ENCODE data around the gene E2F3.
"Not testable (repeated sequence)": the region's sequence is repeated elsewhere in the genome, so short reads cannot be mapped to it uniquely, and the experiment has no call there.

The E2F3 gene

GRCh38 chr6:20433929-20434328 lies 32.2 kb downstream of the E2F3 start:
- DNase-seq (ENCODE audit: low spot score), result no peak

GRCh38 chr6:20434766-20435165 lies 33.1 kb downstream of the E2F3 start:
- no peak for DNase-seq (ENCODE audit: low spot score)

DNA sequence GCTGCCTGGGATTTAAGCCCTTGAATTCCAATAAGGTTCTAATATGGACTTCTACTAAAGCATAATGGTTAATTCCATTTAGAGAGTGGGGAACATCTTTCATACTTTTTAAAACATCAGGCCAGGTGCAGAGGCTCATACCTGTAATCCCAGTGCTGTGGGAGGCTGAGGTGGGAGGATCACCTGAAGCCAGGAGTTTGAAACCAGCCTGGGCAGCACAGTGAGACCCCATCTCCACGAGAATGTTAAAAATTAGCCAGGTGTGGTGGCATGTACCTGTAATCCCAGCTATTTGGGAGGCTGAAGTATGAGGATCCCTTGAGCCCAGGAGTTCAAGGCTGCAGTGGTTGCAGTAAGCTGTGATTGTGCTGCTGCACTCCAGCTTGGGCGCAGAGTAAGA lies 35.0 kb downstream of the E2F3 start:
- DNase-seq (ENCODE audit: low spot score), result no peak

DNA sequence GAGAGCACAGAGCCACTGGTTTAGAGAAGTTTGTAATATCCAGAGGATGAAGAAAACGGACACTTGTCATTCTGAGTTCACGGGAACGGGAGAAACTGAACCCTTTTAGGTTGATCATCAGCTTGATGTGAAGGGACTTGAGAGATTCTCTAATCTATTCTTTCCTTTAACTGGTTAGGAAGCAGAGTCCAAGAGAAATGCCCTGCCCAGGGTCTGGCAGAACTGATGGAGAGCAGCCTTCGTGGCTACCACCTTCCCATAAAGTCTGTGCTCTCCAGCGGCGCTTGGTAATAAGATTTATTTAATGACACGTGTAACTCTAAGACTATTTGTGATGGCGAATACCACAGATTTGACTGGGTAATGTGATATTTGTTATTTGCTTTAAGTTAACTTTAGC lies 36.0 kb downstream of the E2F3 start:
- DNase-seq (ENCODE audit: low spot score), result no peak

DNA sequence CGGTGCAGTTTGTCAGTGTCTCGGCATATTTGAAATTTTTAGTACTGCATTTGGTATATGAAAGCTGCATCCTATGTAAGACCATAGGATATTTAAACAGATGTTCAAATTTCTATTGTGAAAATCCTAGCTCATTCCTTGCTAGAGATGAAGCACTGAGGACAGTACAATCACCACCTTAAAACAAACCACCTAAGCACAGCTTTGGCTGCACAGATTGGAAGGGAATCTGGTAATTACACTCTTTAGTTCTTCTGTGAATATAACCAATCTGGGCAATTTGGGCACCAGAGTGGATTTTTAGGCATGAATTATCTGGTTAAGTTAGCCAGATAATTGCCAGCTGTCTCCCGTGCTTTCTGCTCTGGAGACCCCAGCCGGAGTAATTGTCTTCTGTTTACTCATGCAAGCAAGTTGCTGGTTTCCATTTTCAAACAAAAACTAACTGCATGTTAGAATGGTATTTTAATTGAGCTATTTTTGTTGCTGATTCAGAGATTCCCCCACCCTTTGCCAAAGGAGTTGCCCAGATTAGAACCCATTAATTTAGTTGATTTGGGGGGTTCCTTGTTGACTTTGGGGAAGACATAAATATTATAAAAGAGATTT lies 36.9 kb downstream of the E2F3 start:
- DNase-seq (ENCODE audit: low spot score), result no peak

- no peak for DNase-seq (ENCODE audit: low spot score)
Observed at GRCh38 chr6:20439558-20439957, 37.9 kb downstream of the E2F3 start.

DNA sequence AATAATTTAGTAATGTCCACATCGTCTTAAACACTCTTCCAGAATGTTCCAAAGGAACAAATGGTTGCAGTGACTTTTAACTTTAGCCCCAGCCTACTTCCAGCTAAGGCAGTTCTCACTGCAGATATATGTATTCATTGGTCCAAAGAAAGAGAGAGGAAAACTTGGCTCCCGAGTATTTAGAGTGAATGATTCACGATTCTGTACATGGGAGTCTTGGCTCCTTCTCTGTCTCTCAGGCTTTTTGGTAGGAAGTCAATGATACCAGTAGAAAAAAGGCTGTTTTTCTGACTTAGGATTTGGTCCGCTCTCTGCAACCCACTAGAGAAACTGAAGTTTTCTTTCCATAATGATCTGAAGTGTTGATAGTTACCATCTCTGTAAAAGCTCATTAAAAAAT lies 38.6 kb downstream of the E2F3 start:
- no peak for DNase-seq (ENCODE audit: low spot score)

DNA sequence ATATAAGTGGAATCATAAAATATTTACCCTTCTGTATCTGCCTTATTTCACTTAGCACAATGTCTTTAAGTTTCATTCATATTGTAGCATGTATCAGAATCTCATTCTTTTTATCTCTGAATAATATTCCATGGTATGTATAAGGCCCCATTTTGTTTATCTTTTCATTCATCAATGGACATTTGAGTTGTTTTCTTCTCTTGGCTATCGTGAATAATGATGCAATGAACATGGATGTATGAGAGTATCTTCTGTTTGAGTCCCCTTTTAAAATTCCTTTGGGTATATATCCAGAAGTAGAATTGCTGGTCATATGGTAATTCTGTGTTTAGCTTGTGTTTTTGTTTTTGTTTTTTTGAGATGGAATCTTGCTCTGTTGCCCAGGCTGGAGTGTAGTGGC lies 39.6 kb downstream of the E2F3 start:
- no peak for DNase-seq (ENCODE audit: low spot score)

DNA sequence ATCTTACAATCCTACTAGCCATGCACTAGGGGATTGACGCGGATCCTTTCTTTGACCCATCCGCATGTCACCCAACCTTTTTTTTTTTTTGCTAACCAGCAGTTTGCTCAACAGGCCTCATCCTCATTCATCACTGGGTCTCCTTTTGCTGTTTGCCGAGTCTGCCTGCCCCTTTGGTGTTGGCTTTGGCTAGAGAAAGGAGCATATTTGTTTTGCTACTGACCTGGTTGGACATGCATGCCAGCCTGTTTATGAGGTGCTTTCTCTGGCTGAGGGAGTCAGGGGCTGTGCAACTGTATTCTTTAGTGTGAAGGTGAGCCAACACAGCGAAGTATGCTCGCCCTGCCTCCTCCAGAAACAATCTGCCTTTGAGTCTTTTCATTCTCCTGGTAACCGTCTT lies 40.2 kb downstream of the E2F3 start:
- no peak for DNase-seq (ENCODE audit: low spot score)

DNA sequence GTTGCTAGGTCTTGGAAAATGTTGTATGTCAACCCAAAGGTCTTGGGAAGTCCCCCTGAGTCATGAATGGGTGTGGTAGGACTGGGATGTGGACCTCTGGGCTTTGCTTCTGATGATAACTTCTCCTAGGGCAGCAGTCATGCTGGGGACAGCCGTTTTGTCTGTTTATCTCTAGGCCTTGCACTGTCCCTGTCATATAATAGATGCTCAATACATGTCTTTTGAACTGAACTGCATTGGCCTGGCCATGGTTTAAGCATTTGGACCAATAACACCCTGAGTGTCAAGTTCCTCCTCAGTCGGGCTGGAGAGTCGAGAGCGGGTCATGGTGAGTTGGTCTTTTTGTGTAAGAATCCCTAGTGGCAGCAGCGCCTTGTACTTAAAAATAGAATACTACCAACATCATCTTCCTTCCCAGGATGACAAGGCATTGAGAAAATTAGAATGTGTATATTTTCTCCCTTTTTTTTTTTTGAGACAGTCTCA lies 43.1 kb downstream of the E2F3 start:
- DNase-seq (ENCODE audit: low spot score), result no peak

GRCh38 chr6:20447157-20447556 lies 45.5 kb downstream of the E2F3 start:
- no peak for DNase-seq (ENCODE audit: low spot score)

GRCh38 chr6:20447581-20448132 lies 46.0 kb downstream of the E2F3 start:
- no peak for DNase-seq (ENCODE audit: low spot score)

DNA sequence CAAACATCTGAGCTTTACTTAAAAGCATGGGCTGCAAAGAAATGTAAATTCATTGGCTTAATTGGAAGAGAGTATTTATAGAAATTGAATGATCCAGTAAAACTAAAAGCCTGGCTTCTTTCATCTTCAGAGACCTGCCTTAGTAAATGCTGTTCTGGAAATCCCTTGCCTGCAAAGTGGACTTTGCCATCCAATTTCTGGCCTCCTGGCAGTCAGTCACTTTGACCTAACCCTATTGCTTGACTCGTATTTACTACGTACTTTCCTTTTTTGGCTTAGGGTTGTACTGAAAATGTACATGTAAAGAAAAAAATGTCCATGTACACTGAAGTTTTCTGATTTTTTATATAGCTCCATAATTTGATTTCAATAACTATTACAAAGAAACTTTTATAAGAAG lies 47.1 kb downstream of the E2F3 start:
- no peak for DNase-seq (ENCODE audit: low spot score)

DNA sequence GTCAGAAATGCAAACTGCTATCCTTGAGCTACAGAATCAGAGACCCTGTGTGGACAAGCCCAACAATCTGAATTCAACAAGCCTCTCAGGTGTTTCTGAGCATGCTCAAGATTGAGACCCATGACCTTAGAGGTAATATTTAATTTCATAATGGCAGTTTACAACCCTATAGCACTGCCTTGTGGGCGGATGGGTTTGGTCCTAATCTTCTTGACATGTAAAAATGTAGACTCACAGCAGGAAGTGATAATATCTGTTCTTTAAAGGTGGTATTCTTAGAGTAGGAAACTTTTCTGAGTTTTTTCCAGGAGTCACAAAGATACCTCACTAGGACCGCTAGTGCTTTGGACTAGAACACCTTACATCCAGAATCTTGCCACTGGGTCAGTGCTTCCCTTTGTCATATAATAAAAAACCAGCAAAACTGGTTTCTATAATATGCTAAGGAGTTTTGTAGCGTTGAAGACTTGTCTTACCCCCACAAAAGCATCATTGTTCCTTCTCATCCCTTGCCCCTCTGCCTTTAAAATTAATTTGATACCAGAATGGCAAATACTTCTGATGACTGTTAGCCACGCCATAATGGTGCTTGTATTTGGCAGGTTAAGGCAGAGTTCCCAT lies 52.6 kb downstream of the E2F3 start:
- no peak for DNase-seq (ENCODE audit: low spot score)

GRCh38 chr6:20455251-20455940 lies 53.7 kb downstream of the E2F3 start:
- DNase-seq (ENCODE audit: low spot score), result peak; percentile 9

GRCh38 chr6:20458027-20458894 lies 56.6 kb downstream of the E2F3 start:
- no peak for DNase-seq (ENCODE audit: low spot score)

- no peak for DNase-seq (ENCODE audit: low spot score)
Observed at GRCh38 chr6:20459682-20460081, 58.0 kb downstream of the E2F3 start.

GRCh38 chr6:20461576-20461975 lies 59.9 kb downstream of the E2F3 start:
- DNase-seq (ENCODE audit: low spot score), result no peak

DNA sequence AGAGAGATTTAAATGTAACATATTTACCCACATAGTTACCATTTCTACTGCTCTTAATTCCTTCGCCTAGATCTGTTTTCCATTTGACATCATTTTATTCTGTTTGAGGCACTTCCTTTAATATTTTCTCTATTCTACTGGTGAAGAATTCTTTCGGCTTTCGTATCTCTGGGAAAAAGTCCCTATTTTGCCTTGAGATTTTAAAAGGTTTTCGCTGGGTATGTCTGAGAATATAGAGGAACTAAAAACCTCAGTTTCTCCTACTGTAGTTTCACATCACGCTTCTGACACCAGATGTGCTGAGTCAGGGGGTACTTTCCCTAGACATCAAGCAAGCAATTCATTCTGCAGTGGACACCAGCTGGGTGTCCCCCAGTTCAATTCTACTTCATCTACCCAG lies 61.7 kb downstream of the E2F3 start:
- DNase-seq (ENCODE audit: low spot score), result no peak

- DNase-seq (ENCODE audit: low spot score), result no peak
Observed at GRCh38 chr6:20464041-20464440, 62.4 kb downstream of the E2F3 start.

DNA sequence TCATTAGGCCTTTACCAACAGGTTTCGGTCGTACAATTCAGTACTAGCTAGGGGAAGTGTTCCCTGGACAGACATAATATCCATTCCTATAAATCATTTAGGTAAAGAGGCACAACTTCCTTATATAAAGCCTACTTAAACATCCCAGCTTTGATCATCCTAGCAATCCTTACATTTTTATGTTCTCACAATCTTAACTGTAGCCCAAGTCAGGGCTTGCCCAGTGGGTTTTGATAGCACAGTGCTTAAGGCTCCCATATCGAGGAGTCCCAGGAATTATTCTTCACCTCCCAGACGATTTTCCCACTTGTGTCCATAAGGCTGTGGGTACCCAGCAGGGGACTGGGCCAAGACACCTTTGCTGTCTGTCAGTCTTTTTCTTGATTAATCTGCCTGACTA lies 63.2 kb downstream of the E2F3 start:
- no peak for DNase-seq (ENCODE audit: low spot score)

GRCh38 chr6:20465616-20466015 lies 63.9 kb downstream of the E2F3 start:
- not testable (repeated sequence) for DNase-seq (ENCODE audit: low spot score)

All from hepatic stellate cell (primary cell).